Hepatic stellate cell (primary cell): ENCODE results near the gene CCPG1.

Experiments used
- DNase-seq: peaks from one replicate; pipeline ENCODE4 v3.0.0; 2011; ENCODE audit warnings: low spot score

The CCPG1 gene

DNA sequence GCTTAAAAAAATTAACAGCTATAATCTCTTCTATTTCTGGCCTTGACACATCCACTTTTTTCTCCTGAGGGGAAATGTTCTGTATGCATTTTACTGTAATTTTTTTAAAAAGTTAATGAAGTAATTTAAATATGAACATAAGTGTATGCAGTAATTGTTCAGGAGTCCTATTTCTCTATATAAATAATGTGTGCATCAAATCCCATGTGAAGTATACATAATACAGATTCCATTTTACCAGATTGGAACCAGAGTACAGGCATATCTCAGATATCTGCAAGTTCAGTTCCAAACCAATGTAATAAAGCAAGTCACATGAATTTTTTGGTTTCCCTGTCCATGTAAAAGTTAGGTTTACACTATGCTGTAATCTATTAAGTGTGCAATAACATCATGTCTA lies 26.6 kb downstream of the CCPG1 start:
- DNase-seq, result no peak

- DNase-seq, result no peak
Observed at GRCh38 chr15:55379095-55379494, 29.1 kb downstream of the CCPG1 start.

- DNase-seq, result no peak
Observed at GRCh38 chr15:55372701-55373440, 35.3 kb downstream of the CCPG1 start.

DNA sequence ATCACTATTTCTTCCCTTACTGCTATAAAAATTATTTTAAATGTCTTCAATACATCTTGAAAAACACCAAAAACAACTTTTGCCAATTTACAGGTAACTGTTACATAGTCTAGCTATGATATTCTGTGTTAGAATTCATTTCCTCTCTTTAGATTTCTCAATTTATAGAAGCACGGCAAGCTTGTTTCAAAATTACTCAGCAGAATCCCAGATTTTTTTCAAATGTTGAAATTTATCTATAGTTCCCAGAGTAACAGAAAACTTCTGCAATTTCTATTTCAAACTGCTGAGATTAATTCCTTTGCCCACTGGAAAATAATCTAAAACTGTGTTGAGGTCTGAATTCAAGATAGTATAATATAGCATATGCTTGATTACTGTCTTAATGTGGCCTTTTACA lies 41.2 kb downstream of the CCPG1 start:
- DNase-seq, result no peak

GRCh38 chr15:55362641-55363040 lies 45.5 kb downstream of the CCPG1 start:
- no peak for DNase-seq

- DNase-seq, result no peak
Observed at GRCh38 chr15:55361048-55361447, 47.1 kb downstream of the CCPG1 start.

DNA sequence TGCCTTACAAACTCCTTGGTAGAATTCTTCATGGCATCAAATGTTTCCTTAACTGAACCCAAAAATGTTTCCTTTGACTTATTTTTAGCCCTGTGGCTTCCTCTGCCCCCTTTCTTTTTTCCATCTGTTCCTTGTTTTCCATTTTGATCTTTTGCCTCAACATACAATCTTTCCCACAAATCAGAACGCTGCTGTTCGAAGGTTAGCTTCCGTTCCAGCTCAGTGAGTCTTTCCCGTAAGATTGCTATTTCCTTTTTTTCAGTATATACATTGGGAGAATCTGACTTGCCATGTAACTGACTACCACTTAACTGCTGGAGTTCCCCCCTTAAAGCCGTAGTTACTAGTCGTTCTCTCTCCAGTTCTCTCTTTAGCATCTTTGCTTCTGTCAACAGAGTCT lies 47.9 kb downstream of the CCPG1 start:
- DNase-seq, result peak; percentile 5

- no peak for DNase-seq
Observed at GRCh38 chr15:55358471-55358870, 49.7 kb downstream of the CCPG1 start.

DNA sequence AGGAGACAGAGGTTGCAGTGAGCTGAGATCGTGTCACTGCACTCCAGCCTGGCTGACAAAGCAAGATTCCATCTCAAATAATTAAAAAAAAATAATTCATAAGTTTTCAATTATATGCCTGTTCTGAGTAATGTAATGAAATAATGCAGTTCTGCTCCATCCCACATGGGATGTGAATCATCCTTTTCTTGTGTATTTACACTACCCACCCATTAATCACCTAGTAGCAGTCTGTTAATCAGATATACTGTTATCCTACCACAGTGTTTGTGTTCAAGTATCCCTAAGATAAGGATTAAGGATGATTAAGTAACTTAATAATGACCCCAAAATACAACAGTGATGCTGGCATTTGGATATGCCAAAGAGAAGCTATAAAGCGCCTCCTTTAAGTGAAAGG lies 50.4 kb downstream of the CCPG1 start:
- peak; percentile 26 for DNase-seq

- no peak for DNase-seq
Observed at GRCh38 chr15:55356985-55357585, 51.1 kb downstream of the CCPG1 start.

GRCh38 chr15:55353025-55353424 lies 55.1 kb downstream of the CCPG1 start:
- no peak for DNase-seq

GRCh38 chr15:55349282-55349681 lies 58.9 kb downstream of the CCPG1 start:
- no peak for DNase-seq

DNA sequence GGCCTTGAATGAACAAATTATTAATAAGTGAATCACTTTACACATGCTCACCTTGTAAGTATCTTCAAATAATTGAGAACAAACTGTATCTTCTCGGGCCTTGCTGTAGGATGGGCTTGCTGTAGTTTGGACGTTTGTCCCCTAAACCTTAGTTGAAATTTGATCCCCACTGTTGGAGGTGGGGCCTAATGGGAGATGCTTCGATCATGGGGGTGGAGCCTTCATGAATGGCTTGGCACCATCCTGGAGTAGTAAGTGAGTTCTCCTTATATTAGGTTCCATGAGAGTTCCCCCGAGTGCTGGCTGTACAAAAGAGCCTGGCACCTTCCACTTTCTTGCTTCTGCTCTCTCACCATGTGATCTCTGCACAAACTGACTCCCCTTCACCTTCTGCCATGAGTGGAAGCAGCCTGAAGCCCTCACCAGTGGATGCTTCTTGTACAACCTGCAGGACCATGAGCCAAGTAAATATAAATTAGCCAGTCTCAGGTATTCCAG lies 59.8 kb downstream of the CCPG1 start:
- no peak for DNase-seq

DNA sequence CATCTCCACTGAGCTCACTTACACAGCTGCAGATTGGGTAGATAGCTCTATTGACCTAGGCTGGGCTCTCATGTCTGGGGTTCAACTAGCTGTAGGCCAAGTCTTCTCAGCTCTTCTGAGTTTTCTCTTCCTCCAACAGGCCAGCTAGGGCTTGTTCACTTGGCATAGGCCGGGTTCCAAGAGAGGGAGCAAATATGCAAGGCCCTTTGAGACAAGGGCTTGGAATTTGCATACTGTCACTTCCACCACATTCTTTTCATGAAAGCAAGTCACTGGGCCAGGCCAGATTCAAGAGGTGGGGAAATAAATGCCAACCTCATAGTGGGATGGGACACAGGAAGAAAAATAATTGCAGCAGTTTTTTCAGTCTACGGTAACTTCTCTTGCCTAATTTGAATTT lies 64.0 kb downstream of the CCPG1 start:
- peak; percentile 9 for DNase-seq

GRCh38 chr15:55343168-55343567 lies 65.0 kb downstream of the CCPG1 start:
- no peak for DNase-seq

DNA sequence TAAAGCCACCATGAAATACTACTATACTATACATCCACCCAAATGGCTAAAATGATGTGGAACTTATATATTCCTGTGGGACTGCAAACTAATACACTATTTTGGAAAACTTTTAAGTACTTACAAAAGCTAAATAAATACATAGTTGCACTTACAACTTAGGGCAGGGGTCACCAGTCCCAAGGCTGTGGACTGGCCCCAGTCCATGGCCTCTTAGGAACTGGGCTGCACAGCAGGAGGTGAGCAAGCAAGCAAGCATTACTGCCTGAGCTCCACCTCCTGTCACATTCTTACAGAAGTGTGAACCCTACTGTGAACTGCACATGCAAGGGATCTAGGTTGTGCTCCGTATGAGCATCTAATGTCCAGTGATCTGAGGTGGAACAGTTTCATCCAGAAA lies 71.0 kb downstream of the CCPG1 start:
- no peak for DNase-seq

DNA sequence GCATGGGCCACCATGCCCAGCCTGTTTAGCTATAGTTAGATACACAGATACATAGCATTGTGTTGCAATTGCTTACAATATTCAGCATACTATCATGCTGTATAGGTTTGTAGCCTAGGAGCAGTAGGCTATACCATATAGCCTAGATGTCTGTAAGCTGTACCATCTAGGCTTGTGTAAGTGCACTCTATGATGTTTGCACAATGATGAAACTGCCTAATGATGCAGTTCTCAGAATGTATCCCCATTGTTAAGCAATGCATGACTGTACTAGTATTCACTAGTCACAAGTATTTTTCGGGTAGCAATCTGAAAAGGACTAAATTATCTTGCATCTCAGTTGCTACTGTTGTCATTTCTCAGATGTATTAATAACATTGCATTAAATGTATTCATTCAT lies 73.2 kb downstream of the CCPG1 start:
- DNase-seq, result no peak

DNA sequence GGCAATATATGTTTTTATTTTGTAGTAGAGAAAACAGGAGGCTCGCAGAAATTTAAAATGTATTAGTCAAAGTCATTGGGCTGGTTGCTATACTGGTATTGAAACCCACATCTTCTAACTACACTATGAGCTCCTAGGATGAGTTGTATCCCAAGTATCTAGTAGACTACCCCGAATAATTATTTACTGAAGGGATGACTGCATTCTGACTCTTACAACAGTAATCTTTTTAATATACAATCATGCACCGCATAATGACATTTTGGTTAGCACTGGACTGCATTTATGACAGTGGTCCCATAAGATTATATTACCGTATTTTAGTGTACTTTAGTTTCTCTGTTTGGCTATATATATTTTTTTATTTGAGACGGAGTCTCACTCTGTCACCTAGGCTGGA lies 73.8 kb downstream of the CCPG1 start:
- peak; percentile 25 for DNase-seq

- no peak for DNase-seq
Observed at GRCh38 chr15:55327387-55327786, 80.8 kb downstream of the CCPG1 start.

DNA sequence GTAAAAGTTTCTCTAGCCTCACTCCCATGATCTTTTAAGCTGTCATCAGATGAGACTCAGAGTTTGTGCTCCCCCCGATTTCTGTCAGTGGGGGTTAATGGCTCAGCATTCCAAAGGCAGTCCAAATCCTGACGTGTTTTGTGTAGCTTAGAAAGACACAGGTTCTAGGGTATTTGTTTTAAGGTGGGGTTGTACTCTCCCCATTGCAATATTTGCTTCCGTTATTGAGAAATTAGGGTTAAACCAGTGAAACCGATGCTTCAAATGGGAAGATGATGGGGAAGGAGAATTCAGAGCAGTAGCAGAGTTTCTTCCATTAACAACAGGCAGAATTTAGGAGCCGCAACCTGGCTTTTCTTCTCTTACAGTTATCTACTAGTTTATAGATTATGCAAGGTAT lies 85.7 kb downstream of the CCPG1 start:
- no peak for DNase-seq

GRCh38 chr15:55320963-55321362 lies 87.2 kb downstream of the CCPG1 start:
- no peak for DNase-seq

- DNase-seq, result no peak
Observed at GRCh38 chr15:55320238-55320550, 88.0 kb downstream of the CCPG1 start.

DNA sequence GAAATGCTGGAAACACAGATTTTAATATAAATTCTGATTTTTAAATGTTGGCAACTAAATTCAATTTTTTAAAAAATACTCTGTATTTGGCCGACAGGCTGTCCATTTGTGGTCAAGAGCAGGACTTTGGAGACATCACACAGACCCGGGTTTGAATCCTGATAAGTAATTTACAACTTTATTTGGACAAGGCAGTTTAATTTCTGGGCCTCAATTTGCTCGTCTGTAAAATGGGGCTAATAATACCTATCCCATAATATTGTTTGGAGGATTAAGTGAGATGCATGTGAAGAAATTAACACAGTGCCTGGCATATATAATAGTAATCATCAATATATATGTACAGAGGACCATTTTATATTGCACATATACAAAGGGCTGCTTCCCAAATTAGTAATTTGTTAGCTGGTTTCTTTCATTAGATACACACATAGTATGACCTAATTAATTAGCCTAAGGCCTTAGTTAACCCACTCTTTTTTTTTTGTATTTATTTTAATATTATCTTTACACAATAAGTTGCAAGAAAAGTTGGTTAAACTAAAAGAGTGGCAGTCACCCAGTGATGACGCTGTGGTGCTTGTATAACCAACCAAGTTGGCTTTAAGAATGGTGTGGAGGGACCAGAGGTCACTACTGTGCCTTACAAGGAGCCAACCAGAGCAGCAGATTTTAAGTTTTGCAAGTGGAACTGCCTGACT lies 88.5 kb downstream of the CCPG1 start:
- DNase-seq, result peak; percentile 39
